C4-2B (cell line): ENCODE results near the gene ARID2.

Experiments
- H3K27ac ChIP-seq: fragments of 450-650 bp; 2 replicates; pipeline ENCODE4 v1.5.1; 2017
- ZFX ChIP-seq: fragments of 450-650 bp; IDR thresholded peaks from 2 replicates; pipeline ENCODE4 v1.6.1; 2017
- TF ChIP-seq, protein P1 (sequence below): fragments of 450-650 bp; conservative IDR thresholded peaks from 2 replicates; pipeline ENCODE4 v1.5.1; 2017; ENCODE audit warnings: mild to moderate bottlenecking

The ARID2 gene

DNA sequence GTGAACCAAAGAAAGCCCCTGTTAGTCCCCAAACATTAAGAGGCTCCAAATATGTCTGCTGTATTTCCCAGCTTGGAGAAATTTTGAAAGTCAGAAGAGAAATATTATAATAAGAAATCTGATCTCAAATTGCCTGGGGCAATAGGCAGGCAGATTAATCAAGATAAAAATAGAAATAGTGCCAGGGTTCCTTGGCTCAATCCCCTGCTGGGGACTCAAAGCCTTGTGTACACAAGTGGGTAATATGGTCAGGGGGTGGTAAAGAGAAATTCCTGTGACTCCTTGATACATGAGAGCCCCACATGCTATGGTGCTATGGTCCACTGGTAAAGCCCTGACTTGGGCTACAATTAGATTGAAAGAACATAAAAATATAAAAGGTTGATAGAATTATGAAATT is 41.3 kb upstream of the ARID2 start:
- no peak overlapping the region for H3K27ac ChIP-seq
- TF ChIP-seq ZFX, result no peak
- TF ChIP-seq, protein P1, sequence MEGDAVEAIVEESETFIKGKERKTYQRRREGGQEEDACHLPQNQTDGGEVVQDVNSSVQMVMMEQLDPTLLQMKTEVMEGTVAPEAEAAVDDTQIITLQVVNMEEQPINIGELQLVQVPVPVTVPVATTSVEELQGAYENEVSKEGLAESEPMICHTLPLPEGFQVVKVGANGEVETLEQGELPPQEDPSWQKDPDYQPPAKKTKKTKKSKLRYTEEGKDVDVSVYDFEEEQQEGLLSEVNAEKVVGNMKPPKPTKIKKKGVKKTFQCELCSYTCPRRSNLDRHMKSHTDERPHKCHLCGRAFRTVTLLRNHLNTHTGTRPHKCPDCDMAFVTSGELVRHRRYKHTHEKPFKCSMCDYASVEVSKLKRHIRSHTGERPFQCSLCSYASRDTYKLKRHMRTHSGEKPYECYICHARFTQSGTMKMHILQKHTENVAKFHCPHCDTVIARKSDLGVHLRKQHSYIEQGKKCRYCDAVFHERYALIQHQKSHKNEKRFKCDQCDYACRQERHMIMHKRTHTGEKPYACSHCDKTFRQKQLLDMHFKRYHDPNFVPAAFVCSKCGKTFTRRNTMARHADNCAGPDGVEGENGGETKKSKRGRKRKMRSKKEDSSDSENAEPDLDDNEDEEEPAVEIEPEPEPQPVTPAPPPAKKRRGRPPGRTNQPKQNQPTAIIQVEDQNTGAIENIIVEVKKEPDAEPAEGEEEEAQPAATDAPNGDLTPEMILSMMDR, result no peak

DNA sequence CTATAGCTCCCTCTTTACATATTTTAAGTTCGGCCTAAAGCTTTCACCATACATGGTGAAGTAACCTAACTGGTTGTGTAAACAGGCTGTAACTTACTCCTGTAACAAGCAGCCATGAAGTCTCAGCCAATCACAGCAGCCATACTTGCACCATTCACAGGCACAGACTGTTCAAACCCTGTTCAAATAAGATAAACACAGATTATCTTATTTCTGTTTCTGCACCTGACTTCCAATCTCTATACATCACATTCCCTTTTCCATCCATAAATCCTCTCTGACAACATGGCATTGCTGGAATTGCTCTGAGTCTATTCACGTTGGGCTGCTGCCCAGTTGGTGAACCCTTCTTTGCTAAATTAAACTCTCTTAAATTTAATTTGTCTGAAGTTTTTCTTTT is 34.5 kb upstream of the ARID2 start:
- TF ChIP-seq, protein P1, result no peak
- no peak for TF ChIP-seq ZFX
- H3K27ac ChIP-seq, result no peak overlapping the region

DNA sequence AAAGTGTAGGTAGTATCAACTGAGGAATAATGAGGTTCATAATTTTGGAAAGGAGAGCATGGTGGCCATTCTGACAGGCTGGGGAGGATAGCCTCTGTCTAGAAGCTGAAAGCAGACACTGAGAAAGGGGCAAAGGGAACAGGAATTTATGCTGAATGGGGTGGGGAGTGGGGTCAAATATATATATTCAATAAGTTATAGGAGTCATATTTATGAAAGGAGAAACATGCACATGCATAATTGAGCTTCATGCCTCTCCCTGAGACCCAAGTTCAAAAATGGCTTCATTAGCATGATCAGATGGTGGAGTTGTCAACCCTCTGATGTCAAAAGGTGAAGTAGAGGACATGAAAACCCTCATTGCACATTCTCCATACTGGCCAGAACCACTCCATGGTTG is 33.9 kb upstream of the ARID2 start:
- no peak overlapping the region for H3K27ac ChIP-seq
- no peak for TF ChIP-seq ZFX
- TF ChIP-seq, protein P1, result no peak

DNA sequence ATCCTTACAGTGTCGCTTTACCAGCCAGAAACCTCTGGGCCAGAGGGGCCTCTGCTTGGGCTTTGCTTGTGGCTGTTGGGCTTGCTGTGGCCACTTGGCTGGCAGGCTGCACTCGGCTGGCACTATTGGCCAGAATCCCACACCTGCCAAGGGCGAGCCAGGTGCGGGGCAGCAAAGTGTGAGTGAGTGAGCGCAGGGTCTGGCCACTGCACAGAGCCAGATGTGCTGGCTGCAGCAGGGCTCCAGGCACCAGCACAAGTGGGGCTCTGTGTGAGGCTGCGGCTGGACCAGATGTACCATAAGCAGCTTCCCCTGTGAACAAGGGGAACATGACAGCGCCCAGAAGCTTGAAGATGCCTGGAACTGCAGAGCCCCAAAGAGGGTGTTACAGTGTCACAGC is 33.5 kb upstream of the ARID2 start:
- no peak for TF ChIP-seq ZFX
- TF ChIP-seq, protein P1, result no peak

DNA sequence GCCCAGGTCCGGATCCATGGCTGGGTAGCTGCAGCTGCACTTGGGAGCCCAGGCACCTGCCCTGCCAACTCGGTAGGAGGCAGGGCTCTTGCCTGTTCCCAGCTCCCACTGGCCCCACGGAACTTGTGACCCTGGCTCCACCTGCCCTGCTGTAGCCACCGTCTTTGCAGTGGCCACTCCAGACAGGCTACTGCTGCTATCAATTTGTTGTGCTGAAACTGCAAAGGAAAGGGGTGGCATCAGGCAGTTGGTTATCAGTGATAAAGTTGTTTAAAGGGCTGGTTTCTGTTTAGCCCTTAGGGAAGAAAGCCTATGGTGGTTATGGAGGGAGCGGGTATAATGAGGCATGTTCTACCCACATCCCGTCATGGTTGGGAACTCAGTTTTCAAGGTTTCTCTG is 32.1 kb upstream of the ARID2 start:
- no peak overlapping the region for H3K27ac ChIP-seq
- TF ChIP-seq ZFX, result no peak
- TF ChIP-seq, protein P1, result no peak

More for the DNA sequence above, 33.5 kb upstream of the ARID2 start:
- no peak overlapping the region for H3K27ac ChIP-seq

DNA sequence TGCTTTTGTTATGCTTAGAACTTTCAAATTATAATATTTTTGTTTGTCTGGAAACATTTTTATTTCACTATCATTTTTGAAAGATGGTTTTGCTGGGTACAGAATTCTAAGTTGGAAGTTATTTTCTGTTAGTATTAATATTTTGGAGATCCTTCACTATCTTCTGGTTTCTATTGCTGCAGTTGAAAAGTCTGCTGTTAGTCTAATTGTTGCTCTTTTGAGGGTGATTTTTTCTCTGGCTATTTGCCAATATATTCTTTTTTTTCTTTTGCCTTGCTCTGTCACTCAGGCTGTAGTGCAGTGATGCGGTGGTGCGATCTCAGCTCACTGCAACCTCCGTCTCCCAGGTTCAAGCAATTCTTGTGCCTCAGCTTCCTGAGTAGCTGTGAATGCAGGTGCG is 28.2 kb upstream of the ARID2 start:
- H3K27ac ChIP-seq, result no peak overlapping the region
- TF ChIP-seq ZFX, result no peak
- TF ChIP-seq, protein P1, result no peak

DNA sequence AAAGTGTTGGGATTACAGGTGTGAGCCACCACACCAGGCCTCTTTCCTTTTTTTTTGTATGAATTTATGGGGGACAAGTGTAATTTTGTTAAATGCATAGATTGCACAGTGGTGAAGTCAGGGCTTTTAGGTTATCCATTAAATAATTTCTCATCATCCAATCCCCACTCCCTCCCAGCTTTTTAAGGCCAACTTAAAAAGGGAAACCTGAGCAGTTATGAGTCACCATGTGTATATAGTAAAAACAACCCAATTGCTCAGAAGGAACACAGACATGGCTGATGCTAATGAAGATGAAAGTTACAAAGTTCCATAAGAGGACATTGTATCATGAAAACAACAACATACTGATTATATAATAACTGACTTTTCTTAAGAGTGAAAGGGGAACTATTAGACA is 25.6 kb upstream of the ARID2 start:
- TF ChIP-seq, protein P1, result no peak
- no peak for TF ChIP-seq ZFX
- H3K27ac ChIP-seq, result no peak overlapping the region
